ENCODE data around the gene NTSR1. TPM values are rescaled to one million over a fixed set of nuclear protein-coding genes. Genes with fewer than 3 reads are reported as not detected.

Gene NTSR1
- total RNA-seq, 1 experiment from 2014 or later: 4.5 TPM

DNA sequence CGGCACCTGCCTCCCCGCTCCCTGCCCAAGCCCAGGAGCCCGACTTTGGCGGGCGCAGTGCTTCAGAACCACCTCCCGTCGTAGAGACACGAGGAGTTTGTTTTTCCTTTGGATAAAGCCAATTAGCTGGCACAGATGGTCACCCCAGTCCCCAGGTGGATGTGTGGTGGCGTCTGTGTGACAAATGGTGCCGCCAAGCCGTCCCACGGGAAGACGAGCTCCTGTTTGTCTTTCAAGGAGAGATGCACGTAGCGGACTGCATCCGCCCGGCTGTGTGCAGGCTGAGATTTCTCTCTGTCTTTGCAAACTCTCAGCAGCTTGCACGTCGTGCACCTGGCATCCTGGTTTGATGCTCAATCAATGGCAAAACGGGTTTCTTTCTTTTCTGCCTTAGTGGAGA, 71.6 kb downstream of the NTSR1 start:
- Mint-ChIP-seq H3K36me3 (ENCODE audit: insufficient read depth, unreplicated experiment) (no peaks in the 10 kb centered on the region), H3K4me3 (ENCODE audit: unreplicated experiment) (no peak overlapping the region), H3K4me1 (ENCODE audit: insufficient read depth, unreplicated experiment) (peaks cover 13% of the 10 kb centered on the region), H3K27ac (ENCODE audit: low read depth, unreplicated experiment) (no peak overlapping the region), H3K9me3 (ENCODE audit: unreplicated experiment) (peaks cover 8% of the 10 kb centered on the region), H3K27me3 (ENCODE audit: insufficient read depth, unreplicated experiment) (no peaks in the 10 kb centered on the region)
- CTCF ChIA-PET: interaction anchor here (0.7 to 5.5 kb wide), 2 partner anchors 11 to 170 kb away, joined by 3 to 43 read pairs; no protein-coding TSS in a partner anchor
- intact Hi-C loops (cut with micrococcal nuclease): no loop called here
- TF ChIP-seq, protein P1, sequence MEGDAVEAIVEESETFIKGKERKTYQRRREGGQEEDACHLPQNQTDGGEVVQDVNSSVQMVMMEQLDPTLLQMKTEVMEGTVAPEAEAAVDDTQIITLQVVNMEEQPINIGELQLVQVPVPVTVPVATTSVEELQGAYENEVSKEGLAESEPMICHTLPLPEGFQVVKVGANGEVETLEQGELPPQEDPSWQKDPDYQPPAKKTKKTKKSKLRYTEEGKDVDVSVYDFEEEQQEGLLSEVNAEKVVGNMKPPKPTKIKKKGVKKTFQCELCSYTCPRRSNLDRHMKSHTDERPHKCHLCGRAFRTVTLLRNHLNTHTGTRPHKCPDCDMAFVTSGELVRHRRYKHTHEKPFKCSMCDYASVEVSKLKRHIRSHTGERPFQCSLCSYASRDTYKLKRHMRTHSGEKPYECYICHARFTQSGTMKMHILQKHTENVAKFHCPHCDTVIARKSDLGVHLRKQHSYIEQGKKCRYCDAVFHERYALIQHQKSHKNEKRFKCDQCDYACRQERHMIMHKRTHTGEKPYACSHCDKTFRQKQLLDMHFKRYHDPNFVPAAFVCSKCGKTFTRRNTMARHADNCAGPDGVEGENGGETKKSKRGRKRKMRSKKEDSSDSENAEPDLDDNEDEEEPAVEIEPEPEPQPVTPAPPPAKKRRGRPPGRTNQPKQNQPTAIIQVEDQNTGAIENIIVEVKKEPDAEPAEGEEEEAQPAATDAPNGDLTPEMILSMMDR (IDR thresholded peaks at IDR 0.05; ENCODE audit: unreplicated experiment): no peak
- POLR2A ChIA-PET: interaction anchor here (1.5 to 2.0 kb wide), 2 partner anchors 11 to 76 kb away, joined by 5 to 7 read pairs; no protein-coding TSS in a partner anchor
- DNase-seq (ENCODE audit: unreplicated experiment): no peak
- no TSS peak for BruUV-seq (replicated peaks)

DNA sequence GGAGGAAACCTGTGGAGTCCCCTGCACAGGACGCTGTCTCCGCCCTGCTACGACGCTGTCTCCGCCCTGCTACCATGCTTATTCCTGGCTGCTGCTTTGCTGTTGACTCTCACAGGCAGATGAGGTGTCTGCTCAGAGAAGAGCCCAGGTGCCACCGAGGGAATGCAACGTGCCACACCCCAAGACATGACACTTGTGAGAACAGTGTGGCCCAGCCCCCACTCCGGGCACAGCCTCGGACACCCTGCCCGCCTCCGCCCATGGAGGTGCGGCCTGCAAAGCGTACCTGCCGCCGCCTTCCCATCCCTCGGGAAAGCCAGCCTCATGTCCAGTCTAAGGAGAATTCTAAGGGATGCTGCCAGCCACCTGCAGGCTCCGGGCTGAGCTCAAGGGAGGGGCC, 72.1 kb downstream of the NTSR1 start:
- H3K9me3 Mint-ChIP-seq (ENCODE audit: unreplicated experiment): peaks cover 8% of the 10 kb centered on the region
- no peak overlapping the region for H3K4me3 Mint-ChIP-seq (ENCODE audit: unreplicated experiment)
- no TSS peak for BruUV-seq (replicated peaks)
- ChIA-PET POLR2A (interaction anchor here (1.5 to 2.0 kb wide), 2 partner anchors 10 to 77 kb away, joined by 5 to 7 read pairs; no protein-coding TSS in a partner anchor), CTCF (interaction anchor here (0.6 to 5.5 kb wide), 2 partner anchors 10 to 1211 kb away, joined by 4 to 43 read pairs; no protein-coding TSS in a partner anchor)
- TF ChIP-seq, protein P1 (IDR thresholded peaks at IDR 0.05; ENCODE audit: unreplicated experiment): no peak
- H3K27me3 Mint-ChIP-seq (ENCODE audit: insufficient read depth, unreplicated experiment): no peaks in the 10 kb centered on the region
- no peak for DNase-seq (ENCODE audit: unreplicated experiment)
- no peaks in the 10 kb centered on the region for H3K36me3 Mint-ChIP-seq (ENCODE audit: insufficient read depth, unreplicated experiment)
- intact Hi-C loops (cut with micrococcal nuclease): no loop called here
- H3K4me1 Mint-ChIP-seq (ENCODE audit: insufficient read depth, unreplicated experiment): peaks cover 10% of the 10 kb centered on the region
- H3K27ac Mint-ChIP-seq (ENCODE audit: low read depth, unreplicated experiment): no peak overlapping the region

DNA sequence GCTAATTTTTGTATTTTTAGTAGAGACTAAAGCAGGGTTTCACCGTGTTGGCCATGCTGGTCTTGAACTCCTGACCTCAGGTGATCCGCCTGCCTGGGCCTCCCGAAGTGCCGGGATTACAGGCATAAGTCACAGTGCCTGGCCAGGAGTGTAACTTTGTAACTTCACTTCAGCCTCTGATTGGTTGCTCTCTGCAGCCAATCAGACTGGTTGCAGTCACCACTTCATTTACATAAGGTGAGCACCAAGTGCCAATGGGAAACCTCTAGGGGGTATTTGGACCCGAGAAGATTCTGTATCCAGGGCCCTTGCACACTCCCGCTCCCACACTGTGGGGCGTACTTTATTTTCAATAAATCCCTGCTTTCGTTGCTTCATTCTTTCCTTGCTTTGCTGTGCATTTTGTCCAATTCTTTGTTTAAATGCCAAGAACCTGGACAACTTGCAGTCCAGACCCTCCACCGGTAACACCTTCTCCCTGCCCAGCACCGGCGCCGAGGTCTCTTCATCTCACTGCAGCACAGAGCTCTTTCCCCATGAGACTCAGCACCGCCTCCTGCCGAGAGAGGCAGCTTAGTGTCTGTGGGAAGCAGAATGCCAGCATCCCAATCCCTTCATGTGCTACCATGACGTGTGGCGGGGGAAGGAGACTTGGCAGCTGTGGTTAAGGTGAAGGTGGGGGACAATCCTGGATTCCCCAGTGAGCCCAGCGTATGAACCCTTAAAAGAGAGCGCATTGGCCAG, 73.7 kb downstream of the NTSR1 start:
- no peak overlapping the region for H3K27ac Mint-ChIP-seq (ENCODE audit: low read depth, unreplicated experiment)
- H3K4me3 Mint-ChIP-seq (ENCODE audit: unreplicated experiment): no peak overlapping the region
- peaks cover under 1% of the 10 kb centered on the region for H3K4me1 Mint-ChIP-seq (ENCODE audit: insufficient read depth, unreplicated experiment)
- BruUV-seq (replicated peaks): no TSS peak
- intact Hi-C loops (cut with micrococcal nuclease): no loop called here
- DNase-seq (ENCODE audit: unreplicated experiment): no peak
- H3K9me3 Mint-ChIP-seq (ENCODE audit: unreplicated experiment): peaks cover under 1% of the 10 kb centered on the region
- no peaks in the 10 kb centered on the region for H3K36me3 Mint-ChIP-seq (ENCODE audit: insufficient read depth, unreplicated experiment)
- ChIA-PET POLR2A (interaction anchor here (0.9 to 1.1 kb wide), 2 partner anchors 14 to 79 kb away, joined by 3 to 4 read pairs; partner anchors contain the start of gene MRGBP), CTCF (interaction anchor here (0.7 to 5.5 kb wide), 3 partner anchors 9 to 78 kb away, joined by 4 to 43 read pairs (median 6); no protein-coding TSS in a partner anchor)
- no peaks in the 10 kb centered on the region for H3K27me3 Mint-ChIP-seq (ENCODE audit: insufficient read depth, unreplicated experiment)
- TF ChIP-seq, protein P1 (IDR thresholded peaks at IDR 0.05; ENCODE audit: unreplicated experiment): no peak

DNA sequence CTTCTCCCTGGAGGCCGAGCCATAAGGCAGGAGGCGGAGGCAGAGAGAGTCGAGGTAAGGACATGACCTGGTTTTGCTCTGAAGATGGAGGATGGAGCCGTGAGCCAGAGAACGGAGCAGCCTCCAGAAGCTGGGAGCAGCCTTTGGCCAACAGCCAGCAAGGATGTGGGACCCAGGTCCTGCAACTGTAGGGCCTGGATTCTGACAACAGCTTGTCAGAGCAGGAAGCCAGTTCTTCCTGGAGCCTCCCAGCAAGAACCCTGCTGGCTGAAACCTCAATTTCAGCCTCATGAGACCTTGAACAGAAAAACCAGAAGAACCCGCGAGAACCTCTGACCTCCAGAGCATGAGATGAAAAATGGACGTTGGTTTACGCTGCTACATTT, 74.2 kb downstream of the NTSR1 start:
- ChIA-PET CTCF (interaction anchor here (0.7 to 5.5 kb wide), 3 partner anchors 8 to 79 kb away, joined by 4 to 43 read pairs (median 6); no protein-coding TSS in a partner anchor), POLR2A (no interaction called here)
- Mint-ChIP-seq H3K9me3 (ENCODE audit: unreplicated experiment) (no peaks in the 10 kb centered on the region), H3K27me3 (ENCODE audit: insufficient read depth, unreplicated experiment) (no peaks in the 10 kb centered on the region), H3K27ac (ENCODE audit: low read depth, unreplicated experiment) (no peak overlapping the region), H3K4me1 (ENCODE audit: insufficient read depth, unreplicated experiment) (no peaks in the 10 kb centered on the region), H3K4me3 (ENCODE audit: unreplicated experiment) (no peak overlapping the region), H3K36me3 (ENCODE audit: insufficient read depth, unreplicated experiment) (no peaks in the 10 kb centered on the region)
- TF ChIP-seq, protein P1 (IDR thresholded peaks at IDR 0.05; ENCODE audit: unreplicated experiment): no peak
- no peak for DNase-seq (ENCODE audit: unreplicated experiment)
- intact Hi-C loops (cut with micrococcal nuclease): no loop called here
- no TSS peak for BruUV-seq (replicated peaks)

Data from MCF 10A (cell line).